ENCODE measurements around the gene WDFY2. TPM values are rescaled to one million over a fixed set of nuclear protein-coding genes. Genes with fewer than 3 reads are reported as not detected.

Gene WDFY2
- total and polyA plus RNA-seq, 2 of the 8 experiments (the other 6 are each of a cell fraction or from before 2014, with no cell fraction given), result 13.9 to 29.0 TPM

DNA sequence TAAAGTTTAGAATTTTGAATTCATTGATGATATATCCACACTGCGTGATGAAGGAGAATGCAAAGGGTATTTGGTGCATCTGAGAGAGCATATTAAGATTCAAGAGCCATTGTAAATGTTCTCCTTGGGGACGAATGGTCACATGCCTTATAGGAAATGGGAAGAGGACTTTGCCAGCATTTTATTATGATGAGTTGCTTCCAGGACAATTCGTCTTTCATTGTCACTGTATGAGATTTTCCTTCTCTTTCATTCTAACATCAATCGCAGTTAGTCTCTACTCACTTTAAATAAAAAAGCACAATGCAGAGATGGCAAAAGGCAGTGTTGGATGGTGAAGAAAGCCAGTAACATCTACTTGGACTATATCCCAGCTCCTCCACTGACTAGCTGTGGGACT is 21.4 kb downstream of the WDFY2 start:
- H4K8ac ChIP-seq (ENCODE audit: extremely low read depth, insufficient read depth, low read length), result no peak overlapping the region
- POLR2A ChIA-PET (ENCODE audit: partially characterized antibody), result no interaction called here
- no peak overlapping the region for H4K5ac ChIP-seq (ENCODE audit: insufficient read length, low read depth, low read length)
- H3K23ac ChIP-seq (ENCODE audit: insufficient read length), result no peak overlapping the region
- H2BK120ac ChIP-seq (replicated peaks; ENCODE audit: low read depth, low read length), result no peak overlapping the region
- no peaks in the 10 kb centered on the region for H3K27me3 ChIP-seq (replicated peaks in 1 of 4; ENCODE audit: control insufficient read depth in 3 of 4, extremely low read depth in 1 of 4, insufficient read depth in 3 of 4, low read length in 3 of 4)
- no peak overlapping the region for H2AK5ac ChIP-seq (ENCODE audit: low read depth, low read length)
- peaks cover 0 to 6% (median 1%) of the 10 kb centered on the region in 4 experiments; a peak in 2 of 8 replicates for H3K36me3 ChIP-seq (ENCODE audit: control insufficient read depth in 2 of 4, insufficient read depth in 4 of 4, low read length in 3 of 4)
- H3K4me1 ChIP-seq (replicated peaks in 1 of 4; ENCODE audit: control insufficient read depth in 3 of 4, insufficient read depth in 4 of 4, low read length in 3 of 4), result peaks cover 0 to 8% (median 0%) of the 10 kb centered on the region in 4 experiments; a peak in 1 of 7 replicates
- no peak overlapping the region for H2AFZ ChIP-seq (ENCODE audit: low read length)
- no peak overlapping the region for H2BK15ac ChIP-seq (ENCODE audit: low read length)
- CTCF ChIA-PET (ENCODE audit: partially characterized antibody), result interaction anchor here (0.6 kb wide), 1 partner anchor 373 kb away, joined by 3 read pairs; no protein-coding TSS in a partner anchor
- DNase-seq (ENCODE audit: low read depth in 1 of 2, low spot score in 2 of 2), result no peak
- peaks cover 0 to 2% of the 10 kb centered on the region in 2 experiments for H4K20me1 ChIP-seq (replicated peaks in 1 of 2; ENCODE audit: control insufficient read depth in 1 of 2, insufficient read depth in 2 of 2, low read length in 2 of 2)
- H4K91ac ChIP-seq (replicated peaks; ENCODE audit: insufficient read length, low read length), result no peak overlapping the region
- H3K4ac ChIP-seq (replicated peaks; ENCODE audit: insufficient read length, low read depth, low read length), result no peak overlapping the region
- no peak overlapping the region for H3K27ac ChIP-seq (ENCODE audit: low read depth, low read length)
- H3K18ac ChIP-seq (ENCODE audit: extremely low read depth, low read length), result no peak overlapping the region
- H2BK5ac ChIP-seq (ENCODE audit: low read depth, low read length), result no peak overlapping the region
- peaks cover 4% of the 10 kb centered on the region; the same call in 1 of the 2 replicates for H3K79me1 ChIP-seq (ENCODE audit: low read depth, low read length)
- no peak for FAIRE-seq
- WGBS, 2 experiments (ENCODE audit: extremely low coverage in 1 of 2, insufficient coverage in 1 of 2, insufficient read length in 1 of 2, insufficient replicate concordance in 2 of 2, low coverage in 1 of 2, low lambda C conversion rate in 2 of 2, missing lambda C conversion rate in 1 of 2), result 87% methylated on average over 4 of the region's 4 CpGs; no CpG with 5 or more reads in 1 of the 2 experiments
- H3K4me2 ChIP-seq (ENCODE audit: insufficient read depth in 1 of 2, low read depth in 2 of 2, low read length in 2 of 2), result no peak overlapping the region
- H2BK12ac ChIP-seq (ENCODE audit: low read depth, low read length), result no peak overlapping the region
- no peak overlapping the region for H3K14ac ChIP-seq (ENCODE audit: insufficient read length)
- H3K9ac ChIP-seq (replicated peaks in 1 of 4; ENCODE audit: extremely low read depth in 1 of 4, low read depth in 3 of 4, low read length in 3 of 4), result no peak overlapping the region
- H3K23me2 ChIP-seq (ENCODE audit: low read depth, low read length), result peaks cover 1% of the 10 kb centered on the region; the same call in 1 of the 2 replicates
- H3K79me2 ChIP-seq (ENCODE audit: control insufficient read depth in 1 of 2, insufficient read depth in 2 of 2, low read length in 2 of 2), result peaks cover 3 to 97% of the 10 kb centered on the region in 2 experiments
- H3K9me3 ChIP-seq (ENCODE audit: insufficient read depth in 2 of 2, low read depth in 1 of 2, low read length in 1 of 2), result peaks cover 4% of the 10 kb centered on the region in 2 experiments; a peak in 2 of 4 replicates
- H3K56ac ChIP-seq (replicated peaks; ENCODE audit: insufficient read length, low read depth, low read length), result no peak overlapping the region
- H2BK20ac ChIP-seq (ENCODE audit: low read length), result no peak overlapping the region
- no peak overlapping the region for H3K4me3 ChIP-seq (ENCODE audit: extremely low read depth in 1 of 4, insufficient read depth in 2 of 4, low read depth in 3 of 4, low read length in 4 of 4)
- TF ChIP-seq ASH2L (IDR thresholded peaks at IDR 0.05; ENCODE audit: low read length) (no peak), CHD1 (IDR thresholded peaks at IDR 0.05; ENCODE audit: low read depth, low read length) (no peak), POLR2A (IDR thresholded peaks at IDR 0.05; ENCODE audit: control extremely low read depth in 1 of 2, low read depth in 2 of 2, low read length in 2 of 2) (no peak), NRF1 (IDR thresholded peaks at IDR 0.05; ENCODE audit: low read depth, low read length) (no peak), GABPA (IDR thresholded peaks at IDR 0.05; ENCODE audit: borderline replicate concordance, insufficient read depth, low read length) (no peak), HDAC6 (IDR thresholded peaks at IDR 0.05; ENCODE audit: low read depth, low read length) (no peak), TAF1 (IDR thresholded peaks at IDR 0.05; ENCODE audit: low read depth, low read length) (no peak), TBP (IDR thresholded peaks at IDR 0.05; ENCODE audit: low read depth, low read length) (no peak), RFX5 (IDR thresholded peaks at IDR 0.05; ENCODE audit: borderline replicate concordance, low read depth, low read length) (no peak), SAP30 (IDR thresholded peaks at IDR 0.05; ENCODE audit: insufficient read depth, insufficient replicate concordance, low read length) (no peak), CREB1 (IDR thresholded peaks at IDR 0.05) (no peak)

All from H1 (cell line).